Transverse colon (tissue), 4 donors: ENCODE data around the gene KRTAP20-1.

Experiments
- EP300 ChIP-seq: sonication (generic); formaldehyde crosslinking; IDR thresholded peaks from one replicate; pipeline ENCODE4 v1.6.1; 2017; ENCODE audit warnings: antibody characterized with exemption, low read depth
- POLR2A ChIP-seq: fragments of 450-650 bp; IDR thresholded peaks from one replicate; pipeline ENCODE4 v1.6.1; 2016; ENCODE audit warnings: antibody characterized with exemption, mild to moderate bottlenecking, moderate library complexity
- POLR2AphosphoS5 ChIP-seq, 3 donors: sonication (generic); formaldehyde crosslinking; IDR thresholded peaks; one replicate each; pipeline ENCODE4 v1.6.1; 2016; ENCODE audit warnings: antibody characterized with exemption in 3 of 3
- TF ChIP-seq, protein P1 (sequence below), 5 experiments: fragments of 200-600 bp in 3 of 5; fragments of 450-650 bp in 2 of 5; sonication (generic) in 3 of 5; IDR thresholded peaks; 1 replicate in 2 of 5; 2 replicates in 3 of 5; pipeline ENCODE4 v1.5.1; 2016 to 2017; ENCODE audit warnings: antibody characterized with exemption in 5 of 5, inconsistent platforms in 3 of 5, mild to moderate bottlenecking in 2 of 5, moderate library complexity in 1 of 5

DNA sequence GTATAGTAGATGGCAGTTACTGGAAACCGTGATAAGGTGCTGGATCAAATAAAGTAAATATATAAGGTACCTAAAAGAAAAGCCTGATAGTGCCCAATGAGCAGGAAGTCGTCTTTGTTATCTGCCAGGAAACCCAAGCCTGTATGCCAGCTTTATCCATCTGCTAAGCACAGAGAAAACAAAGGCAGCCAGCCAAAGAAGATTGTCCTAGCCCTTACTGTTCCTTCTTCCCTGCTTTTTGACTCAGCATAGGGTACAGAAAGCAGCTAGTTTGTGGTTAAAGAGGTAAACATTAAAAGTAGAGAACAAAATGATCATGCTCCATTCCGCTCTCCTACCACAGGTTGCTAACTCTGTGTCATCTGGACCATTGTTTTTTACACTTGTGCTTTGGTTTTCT lies 36.1 kb upstream of the KRTAP20-1 start:
- no peak for TF ChIP-seq POLR2AphosphoS5 (IDR thresholded peaks at IDR 0.05)
- TF ChIP-seq, protein P1, sequence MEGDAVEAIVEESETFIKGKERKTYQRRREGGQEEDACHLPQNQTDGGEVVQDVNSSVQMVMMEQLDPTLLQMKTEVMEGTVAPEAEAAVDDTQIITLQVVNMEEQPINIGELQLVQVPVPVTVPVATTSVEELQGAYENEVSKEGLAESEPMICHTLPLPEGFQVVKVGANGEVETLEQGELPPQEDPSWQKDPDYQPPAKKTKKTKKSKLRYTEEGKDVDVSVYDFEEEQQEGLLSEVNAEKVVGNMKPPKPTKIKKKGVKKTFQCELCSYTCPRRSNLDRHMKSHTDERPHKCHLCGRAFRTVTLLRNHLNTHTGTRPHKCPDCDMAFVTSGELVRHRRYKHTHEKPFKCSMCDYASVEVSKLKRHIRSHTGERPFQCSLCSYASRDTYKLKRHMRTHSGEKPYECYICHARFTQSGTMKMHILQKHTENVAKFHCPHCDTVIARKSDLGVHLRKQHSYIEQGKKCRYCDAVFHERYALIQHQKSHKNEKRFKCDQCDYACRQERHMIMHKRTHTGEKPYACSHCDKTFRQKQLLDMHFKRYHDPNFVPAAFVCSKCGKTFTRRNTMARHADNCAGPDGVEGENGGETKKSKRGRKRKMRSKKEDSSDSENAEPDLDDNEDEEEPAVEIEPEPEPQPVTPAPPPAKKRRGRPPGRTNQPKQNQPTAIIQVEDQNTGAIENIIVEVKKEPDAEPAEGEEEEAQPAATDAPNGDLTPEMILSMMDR (IDR thresholded peaks at IDR 0.05) = no peak
- TF ChIP-seq POLR2A = no peak
- no peak for TF ChIP-seq EP300
